Ishikawa (cell line): ENCODE measurements around the gene SDF2L1.

Experiments used
- CEBPB ChIP-seq: IDR thresholded peaks from 2 replicates; pipeline ENCODE4 v1.6.1; 2012
- CREB1 ChIP-seq: IDR thresholded peaks from 2 replicates; pipeline ENCODE4 v1.6.1; 2012; ENCODE audit warnings: low read depth
- EGR1 ChIP-seq: IDR thresholded peaks from 2 replicates; pipeline ENCODE4 v1.6.1; 2012
- EP300 ChIP-seq: IDR thresholded peaks from 2 replicates; pipeline ENCODE4 v1.6.1; 2012; ENCODE audit warnings: borderline replicate concordance
- FOXM1 ChIP-seq: IDR thresholded peaks from 2 replicates; pipeline ENCODE4 v1.6.1; 2012; ENCODE audit warnings: low read depth, borderline replicate concordance
- NFIC ChIP-seq: IDR thresholded peaks from 2 replicates; pipeline ENCODE4 v1.6.1; 2012
- RAD21 ChIP-seq: IDR thresholded peaks from 2 replicates; pipeline ENCODE4 v1.6.1; 2012; ENCODE audit warnings: low read depth
- TAF1 ChIP-seq: IDR thresholded peaks from 2 replicates; pipeline ENCODE4 v1.6.1; 2012; ENCODE audit warnings: low read depth, mild to moderate bottlenecking
- TCF12 ChIP-seq: IDR thresholded peaks from 2 replicates; pipeline ENCODE4 v1.6.1; 2012; ENCODE audit warnings: low read depth
- TEAD4 ChIP-seq: IDR thresholded peaks from 2 replicates; pipeline ENCODE4 v1.6.1; 2012
- YY1 ChIP-seq: IDR thresholded peaks from 2 replicates; pipeline ENCODE4 v1.6.1; 2012; ENCODE audit warnings: low read depth
- ZBTB7A ChIP-seq: IDR thresholded peaks from 2 replicates; pipeline ENCODE4 v1.6.1; 2012; ENCODE audit warnings: low read depth
- TF ChIP-seq, protein P1 (sequence below): IDR thresholded peaks from 2 replicates; pipeline ENCODE4 v1.6.1; 2012; ENCODE audit warnings: low read depth, mild to moderate bottlenecking
- TF ChIP-seq, protein P2 (sequence below): IDR thresholded peaks from 2 replicates; pipeline ENCODE4 v1.6.1; 2012
- TF ChIP-seq, protein P3 (sequence below): IDR thresholded peaks from 2 replicates; pipeline ENCODE4 v1.6.1; 2012

Gene SDF2L1

DNA sequence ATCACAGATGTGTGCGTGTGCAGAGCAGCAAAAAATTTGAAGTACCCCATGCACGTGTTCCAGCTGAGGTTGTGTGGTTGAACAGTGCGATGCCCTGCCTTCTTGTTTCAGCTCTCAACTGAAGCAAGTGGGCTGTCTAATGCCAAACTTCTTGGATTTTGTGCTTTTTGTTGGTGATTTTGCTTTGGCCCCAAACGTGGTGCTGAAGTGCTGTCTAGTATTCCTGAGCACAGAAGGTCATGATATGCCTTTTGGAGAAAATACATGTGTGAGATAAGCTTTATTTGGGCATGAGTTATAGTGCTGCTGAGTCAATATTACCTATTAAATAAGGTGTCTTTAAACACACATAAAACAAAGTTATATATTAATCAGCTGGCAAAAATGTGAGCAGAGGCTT lies 26.4 kb upstream of the SDF2L1 start:
- TF ChIP-seq TEAD4 (no peak), TAF1 (no peak), NFIC (no peak)
- TF ChIP-seq, protein P1, sequence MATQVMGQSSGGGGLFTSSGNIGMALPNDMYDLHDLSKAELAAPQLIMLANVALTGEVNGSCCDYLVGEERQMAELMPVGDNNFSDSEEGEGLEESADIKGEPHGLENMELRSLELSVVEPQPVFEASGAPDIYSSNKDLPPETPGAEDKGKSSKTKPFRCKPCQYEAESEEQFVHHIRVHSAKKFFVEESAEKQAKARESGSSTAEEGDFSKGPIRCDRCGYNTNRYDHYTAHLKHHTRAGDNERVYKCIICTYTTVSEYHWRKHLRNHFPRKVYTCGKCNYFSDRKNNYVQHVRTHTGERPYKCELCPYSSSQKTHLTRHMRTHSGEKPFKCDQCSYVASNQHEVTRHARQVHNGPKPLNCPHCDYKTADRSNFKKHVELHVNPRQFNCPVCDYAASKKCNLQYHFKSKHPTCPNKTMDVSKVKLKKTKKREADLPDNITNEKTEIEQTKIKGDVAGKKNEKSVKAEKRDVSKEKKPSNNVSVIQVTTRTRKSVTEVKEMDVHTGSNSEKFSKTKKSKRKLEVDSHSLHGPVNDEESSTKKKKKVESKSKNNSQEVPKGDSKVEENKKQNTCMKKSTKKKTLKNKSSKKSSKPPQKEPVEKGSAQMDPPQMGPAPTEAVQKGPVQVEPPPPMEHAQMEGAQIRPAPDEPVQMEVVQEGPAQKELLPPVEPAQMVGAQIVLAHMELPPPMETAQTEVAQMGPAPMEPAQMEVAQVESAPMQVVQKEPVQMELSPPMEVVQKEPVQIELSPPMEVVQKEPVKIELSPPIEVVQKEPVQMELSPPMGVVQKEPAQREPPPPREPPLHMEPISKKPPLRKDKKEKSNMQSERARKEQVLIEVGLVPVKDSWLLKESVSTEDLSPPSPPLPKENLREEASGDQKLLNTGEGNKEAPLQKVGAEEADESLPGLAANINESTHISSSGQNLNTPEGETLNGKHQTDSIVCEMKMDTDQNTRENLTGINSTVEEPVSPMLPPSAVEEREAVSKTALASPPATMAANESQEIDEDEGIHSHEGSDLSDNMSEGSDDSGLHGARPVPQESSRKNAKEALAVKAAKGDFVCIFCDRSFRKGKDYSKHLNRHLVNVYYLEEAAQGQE = no peak

DNA sequence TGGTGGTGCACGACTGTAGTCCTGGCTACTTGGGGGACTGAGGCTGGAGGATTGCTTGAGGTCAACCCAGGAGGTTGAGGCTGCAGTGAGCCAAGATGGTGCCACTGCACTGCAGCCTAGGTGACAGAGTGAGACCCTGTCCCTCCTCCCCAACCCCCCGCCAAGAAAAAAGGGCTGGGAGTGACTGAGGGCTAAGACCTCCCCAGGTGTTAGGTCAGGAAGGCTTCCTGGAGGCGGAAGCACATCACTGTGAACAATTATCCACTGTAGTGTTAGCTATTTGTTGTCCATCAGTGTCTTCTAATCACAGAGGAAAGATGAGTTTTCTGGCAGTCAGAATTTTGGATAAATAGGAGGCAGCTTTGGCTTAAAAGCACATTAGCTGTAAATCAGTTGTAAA lies 21.1 kb upstream of the SDF2L1 start:
- TF ChIP-seq EP300 (no peak), YY1 (no peak), EGR1 (no peak)

DNA sequence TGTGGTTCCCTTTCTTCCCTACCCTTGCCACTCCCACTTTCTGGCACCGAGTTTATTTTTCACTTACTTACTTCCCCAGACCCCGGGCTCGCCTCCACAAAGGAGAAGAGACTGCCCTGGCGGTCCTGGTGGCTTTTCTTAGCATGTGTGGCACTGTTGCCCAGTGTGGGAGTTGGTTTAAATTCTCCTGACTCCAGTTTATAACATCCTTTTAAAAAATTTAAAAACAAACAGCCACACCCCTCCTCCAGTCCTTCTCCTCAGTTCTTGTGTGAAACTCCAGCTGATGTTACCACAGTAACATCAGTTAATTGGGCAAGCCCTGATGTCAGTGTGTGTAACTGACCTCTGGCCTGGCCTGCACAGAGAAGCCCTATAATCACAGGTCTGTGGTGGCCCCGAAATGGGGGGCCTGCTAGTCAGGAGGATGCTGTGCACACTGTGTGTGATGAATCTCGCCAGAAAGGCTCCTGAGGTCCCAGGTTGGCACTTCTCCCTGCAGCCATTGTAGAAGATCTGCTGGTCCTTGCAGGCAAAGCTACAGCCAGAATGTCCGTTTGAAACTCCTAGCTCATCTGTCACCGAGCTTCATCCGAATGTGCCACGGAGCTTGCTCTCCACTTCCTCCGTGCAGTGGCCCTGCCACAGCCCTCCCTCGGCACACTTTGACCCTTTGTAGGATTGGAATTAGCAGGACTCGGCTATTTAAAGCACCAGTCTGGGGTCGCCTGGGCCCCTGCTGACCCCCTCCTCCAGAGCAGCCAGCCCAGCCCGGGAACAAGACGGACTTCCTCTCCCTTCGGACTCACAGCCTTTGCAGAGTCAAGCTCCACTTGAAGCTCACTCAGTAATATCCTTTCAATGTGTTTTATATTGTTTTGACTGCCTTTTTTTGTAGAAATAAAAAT lies 19.8 kb upstream of the SDF2L1 start:
- TF ChIP-seq NFIC (no peak), EGR1 (no peak), TEAD4 (no peak), TCF12 (no peak), CEBPB (no peak), RAD21 (no peak), ZBTB7A (no peak), CREB1 (no peak), TAF1 (no peak), YY1 (no peak), EP300 (no peak)
- TF ChIP-seq, protein P2, sequence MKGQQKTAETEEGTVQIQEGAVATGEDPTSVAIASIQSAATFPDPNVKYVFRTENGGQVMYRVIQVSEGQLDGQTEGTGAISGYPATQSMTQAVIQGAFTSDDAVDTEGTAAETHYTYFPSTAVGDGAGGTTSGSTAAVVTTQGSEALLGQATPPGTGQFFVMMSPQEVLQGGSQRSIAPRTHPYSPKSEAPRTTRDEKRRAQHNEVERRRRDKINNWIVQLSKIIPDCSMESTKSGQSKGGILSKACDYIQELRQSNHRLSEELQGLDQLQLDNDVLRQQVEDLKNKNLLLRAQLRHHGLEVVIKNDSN = no peak
- TF ChIP-seq, protein P3, sequence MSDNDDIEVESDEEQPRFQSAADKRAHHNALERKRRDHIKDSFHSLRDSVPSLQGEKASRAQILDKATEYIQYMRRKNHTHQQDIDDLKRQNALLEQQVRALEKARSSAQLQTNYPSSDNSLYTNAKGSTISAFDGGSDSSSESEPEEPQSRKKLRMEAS = no peak

DNA sequence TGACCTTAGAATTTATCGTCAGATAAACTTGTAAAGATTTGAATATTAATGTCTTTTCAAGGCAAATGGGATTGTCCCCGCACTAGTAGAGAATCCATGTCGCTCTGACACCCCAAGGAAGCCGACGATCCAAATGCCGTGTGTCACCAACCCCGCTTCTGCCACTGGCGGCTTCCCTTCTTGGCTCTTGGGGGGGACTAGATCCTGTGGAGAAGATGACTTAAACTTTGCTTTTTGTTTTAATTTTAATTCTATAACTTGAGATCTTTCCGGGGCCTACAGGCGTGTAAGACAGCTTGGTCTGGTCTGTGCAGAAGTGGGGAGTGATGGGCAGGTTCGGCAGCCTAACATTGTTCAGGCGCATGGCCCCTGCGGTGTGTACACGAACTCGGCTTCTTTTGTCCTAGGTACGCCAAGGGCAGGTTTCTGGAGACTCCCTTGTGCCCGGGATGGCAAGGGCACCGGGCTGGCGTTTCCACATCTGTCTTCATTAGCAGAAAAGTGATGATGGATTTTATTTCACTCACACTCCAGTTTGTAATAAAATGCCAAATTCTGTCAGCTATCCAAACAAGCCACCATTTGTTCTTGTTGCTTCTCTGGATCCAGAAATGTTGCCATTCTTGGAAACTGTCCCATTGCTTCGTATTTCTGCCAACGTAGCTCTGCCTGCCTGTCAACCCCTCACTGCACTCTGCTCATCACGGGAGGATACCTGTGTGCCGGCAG lies 19.0 kb upstream of the SDF2L1 start:
- TF ChIP-seq ZBTB7A = no peak
- TF ChIP-seq YY1 = no peak
- no peak for TF ChIP-seq EGR1
- TF ChIP-seq TAF1 = no peak; the same call in 1 of the 2 replicates
- no peak for TF ChIP-seq FOXM1
- TF ChIP-seq TCF12 = no peak
- no peak for TF ChIP-seq RAD21
- TF ChIP-seq CEBPB = no peak
- TF ChIP-seq EP300 = no peak
- TF ChIP-seq, protein P3 = no peak
- no peak for TF ChIP-seq NFIC
- TF ChIP-seq, protein P1 = no peak
- no peak for TF ChIP-seq CREB1
- TF ChIP-seq TEAD4 = no peak
- TF ChIP-seq, protein P2 = no peak

DNA sequence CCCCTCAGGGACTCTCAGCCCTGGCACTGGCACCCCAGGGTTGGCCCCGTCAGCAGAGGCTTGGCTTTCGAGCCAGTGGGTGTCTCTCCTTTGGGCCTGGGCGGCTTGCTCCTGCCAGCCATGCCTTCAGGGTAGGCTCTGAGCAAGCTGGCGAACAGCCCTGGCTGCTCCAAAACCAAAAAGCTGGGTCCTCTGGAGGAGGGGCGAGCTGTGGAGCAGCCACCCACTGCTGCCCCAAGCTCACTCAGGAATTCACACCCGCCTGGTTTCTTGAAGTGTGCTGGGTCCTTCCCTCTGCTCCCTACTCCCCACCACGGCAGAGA lies 18.5 kb upstream of the SDF2L1 start:
- TF ChIP-seq CEBPB = no peak
- no peak for TF ChIP-seq RAD21
- TF ChIP-seq ZBTB7A = no peak
- no peak for TF ChIP-seq TCF12
- TF ChIP-seq, protein P1 = no peak
- TF ChIP-seq, protein P2 = no peak
- TF ChIP-seq NFIC = no peak
- TF ChIP-seq, protein P3 = no peak
- TF ChIP-seq TEAD4 = no peak
- TF ChIP-seq EGR1 = no peak
- TF ChIP-seq YY1 = no peak
- no peak for TF ChIP-seq EP300
